Fibroblast of the aortic adventitia (primary cell): ENCODE measurements around the gene PTGIS. TPM values are rescaled to one million over a fixed set of nuclear protein-coding genes. Genes with fewer than 3 reads are reported as not detected.
"Not testable (repeated sequence)": the region's sequence is repeated elsewhere in the genome, so short reads cannot be mapped to it uniquely, and the experiment has no call there.

Experiments
- DNase-seq: peaks from one replicate; pipeline ENCODE4 v3.0.0-alpha.2; 2010; ENCODE audit warnings: low read depth
- H3K4me3 ChIP-seq: 2 replicates; pipeline ENCODE4 v1.5.1; 2011; ENCODE audit warnings: low read depth, mild to moderate bottlenecking, control low read depth, low read length, moderate library complexity
- total RNA-seq: library from RNA; depleted of rRNA; stranded (reverse); fragments of >200 nt; gene quantifications from 2 replicates; pipeline ENCODE4 v1.2.3, GENCODE V29; 2012; ENCODE audit warnings: low replicate concordance
- TF ChIP-seq, protein P1 (sequence below): IDR thresholded peaks from 2 replicates; pipeline ENCODE4 v1.5.1; 2011; ENCODE audit warnings: mild to moderate bottlenecking, low read length, control low read depth, inconsistent platforms; ENCODE audit not compliant: insufficient read depth

PTGIS gene
- total RNA-seq, 1 donor, result 1,011 TPM

DNA sequence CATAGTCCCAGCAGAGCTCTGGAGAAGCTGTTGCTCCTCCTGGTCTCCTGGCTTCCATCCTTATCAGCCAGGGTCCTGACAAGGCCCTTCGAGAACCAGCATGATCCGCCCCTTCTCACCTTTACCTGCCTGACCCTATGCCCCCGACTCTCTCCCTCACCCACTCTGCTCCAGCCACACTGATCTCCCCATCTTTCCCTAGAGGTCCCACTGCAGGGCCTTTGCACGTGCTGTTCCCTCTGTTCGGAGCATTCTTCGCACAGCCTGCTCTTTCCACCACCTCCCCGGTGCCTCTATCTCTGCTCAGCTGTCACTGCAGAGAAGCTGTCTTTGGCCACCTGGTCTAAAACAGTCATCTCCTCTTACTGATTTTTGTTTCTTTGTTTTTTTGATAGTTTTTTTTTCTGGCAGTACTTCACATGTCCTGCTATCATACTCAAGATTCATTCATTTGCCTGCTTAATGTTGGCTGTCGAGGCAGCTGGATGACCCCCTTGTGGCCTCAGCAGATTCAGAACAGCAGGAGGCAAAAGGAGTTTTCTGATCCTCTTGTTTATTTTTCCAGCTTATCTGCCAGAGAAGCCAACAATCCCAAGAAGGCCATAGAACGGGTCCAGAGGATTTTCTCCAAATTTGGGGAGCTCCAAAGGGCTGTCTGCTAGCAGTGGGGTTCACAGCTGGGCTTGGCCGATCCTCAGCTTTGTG, 1.6 kb upstream of the PTGIS start:
- TF ChIP-seq, protein P1, sequence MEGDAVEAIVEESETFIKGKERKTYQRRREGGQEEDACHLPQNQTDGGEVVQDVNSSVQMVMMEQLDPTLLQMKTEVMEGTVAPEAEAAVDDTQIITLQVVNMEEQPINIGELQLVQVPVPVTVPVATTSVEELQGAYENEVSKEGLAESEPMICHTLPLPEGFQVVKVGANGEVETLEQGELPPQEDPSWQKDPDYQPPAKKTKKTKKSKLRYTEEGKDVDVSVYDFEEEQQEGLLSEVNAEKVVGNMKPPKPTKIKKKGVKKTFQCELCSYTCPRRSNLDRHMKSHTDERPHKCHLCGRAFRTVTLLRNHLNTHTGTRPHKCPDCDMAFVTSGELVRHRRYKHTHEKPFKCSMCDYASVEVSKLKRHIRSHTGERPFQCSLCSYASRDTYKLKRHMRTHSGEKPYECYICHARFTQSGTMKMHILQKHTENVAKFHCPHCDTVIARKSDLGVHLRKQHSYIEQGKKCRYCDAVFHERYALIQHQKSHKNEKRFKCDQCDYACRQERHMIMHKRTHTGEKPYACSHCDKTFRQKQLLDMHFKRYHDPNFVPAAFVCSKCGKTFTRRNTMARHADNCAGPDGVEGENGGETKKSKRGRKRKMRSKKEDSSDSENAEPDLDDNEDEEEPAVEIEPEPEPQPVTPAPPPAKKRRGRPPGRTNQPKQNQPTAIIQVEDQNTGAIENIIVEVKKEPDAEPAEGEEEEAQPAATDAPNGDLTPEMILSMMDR, result peak; percentile 24
- H3K4me3 ChIP-seq, result no peak overlapping the region
- peak; percentile 94 for DNase-seq

DNA sequence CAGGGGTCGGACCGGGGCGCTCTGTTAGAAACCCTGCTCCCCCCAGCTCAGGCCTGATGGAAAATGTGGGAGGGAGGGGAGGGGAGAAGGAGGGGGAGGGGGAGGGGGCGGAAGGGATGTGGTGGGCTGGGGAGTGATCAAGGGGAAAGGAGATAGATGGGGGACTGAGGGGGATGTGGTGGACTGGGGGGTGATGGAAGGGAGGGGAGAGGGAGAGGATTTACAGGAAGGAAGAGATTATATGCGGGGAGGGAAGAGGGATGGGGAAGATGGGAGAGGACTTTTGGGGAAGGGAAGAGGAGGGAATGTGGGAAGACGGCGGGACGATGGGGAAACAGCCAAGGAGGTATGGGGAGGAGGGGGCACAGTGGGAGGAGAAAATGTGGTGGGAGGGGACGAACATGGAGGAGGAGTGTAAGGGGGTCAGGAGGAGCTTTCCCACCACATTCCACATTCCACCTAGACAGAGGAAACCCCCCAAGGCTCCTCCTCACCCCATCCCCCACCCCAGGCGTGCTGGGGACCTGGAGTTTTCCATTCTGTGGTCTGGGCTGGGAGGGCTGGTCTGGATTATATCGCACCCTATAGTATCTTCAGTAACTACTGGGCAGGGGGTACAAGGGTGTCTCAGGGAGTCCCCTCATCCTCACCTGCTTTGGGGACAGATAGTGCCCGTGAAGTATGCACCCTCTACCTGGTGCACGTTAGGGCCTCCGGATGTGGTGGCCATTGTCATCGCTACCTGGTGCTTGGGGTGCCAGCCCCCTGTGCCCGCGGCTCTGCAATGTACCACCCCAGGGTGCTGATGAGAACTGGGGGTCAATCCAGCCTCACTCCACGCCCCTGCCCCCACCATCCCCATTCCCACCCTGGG, 578 bp upstream of the PTGIS start:
- H3K4me3 ChIP-seq, result peak overlapping the region; percentile 13
- TF ChIP-seq, protein P1, result no peak
- peak; percentile 97 for DNase-seq

DNA sequence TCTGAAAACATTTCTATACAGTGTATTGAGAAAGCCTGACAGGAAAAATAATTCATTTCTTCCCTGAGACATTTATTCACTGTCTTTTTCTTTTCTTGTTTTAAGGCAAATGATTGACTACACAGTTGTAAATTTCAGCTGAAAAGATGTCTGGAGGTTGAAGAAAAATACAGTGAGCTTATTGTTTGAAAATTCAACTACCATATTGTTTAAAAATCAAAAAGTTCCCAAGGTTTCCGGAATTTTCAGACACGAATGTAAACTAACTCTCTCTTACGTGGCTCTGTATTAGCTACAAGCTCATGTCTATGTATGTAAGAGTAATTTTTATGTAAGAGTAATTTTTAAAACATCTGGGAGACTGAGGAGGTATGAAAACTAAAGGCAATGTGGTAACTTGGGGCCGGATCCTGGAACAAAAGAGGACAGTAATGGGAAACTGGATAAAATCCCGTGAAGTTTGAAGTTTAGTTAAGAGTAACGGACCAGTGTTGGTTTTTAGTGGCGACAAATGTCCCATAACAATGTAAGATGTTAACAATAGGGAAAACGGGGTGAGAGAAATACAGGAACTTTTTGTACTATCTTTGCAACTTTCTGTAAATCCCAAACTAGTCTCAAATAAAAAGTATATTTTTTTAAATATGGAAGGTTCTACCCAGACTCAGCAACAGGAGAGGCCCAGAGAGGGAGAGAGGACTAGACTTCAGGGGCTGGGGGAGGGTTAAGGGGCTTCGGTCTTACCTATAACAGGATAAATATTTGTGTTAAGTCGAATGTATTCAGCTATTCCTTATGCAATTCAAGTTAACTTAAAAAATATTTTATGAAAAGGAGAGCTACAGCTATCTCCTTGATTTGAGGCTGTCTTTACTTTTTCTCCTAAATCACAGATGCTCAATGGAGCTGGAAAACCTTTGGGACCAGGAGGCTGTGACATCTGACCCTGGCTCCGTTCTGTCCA, 1.3 kb downstream of the PTGIS start:
- peak overlapping the region; percentile 95 for H3K4me3 ChIP-seq
- no peak for DNase-seq
- TF ChIP-seq, protein P1, result no peak

DNA sequence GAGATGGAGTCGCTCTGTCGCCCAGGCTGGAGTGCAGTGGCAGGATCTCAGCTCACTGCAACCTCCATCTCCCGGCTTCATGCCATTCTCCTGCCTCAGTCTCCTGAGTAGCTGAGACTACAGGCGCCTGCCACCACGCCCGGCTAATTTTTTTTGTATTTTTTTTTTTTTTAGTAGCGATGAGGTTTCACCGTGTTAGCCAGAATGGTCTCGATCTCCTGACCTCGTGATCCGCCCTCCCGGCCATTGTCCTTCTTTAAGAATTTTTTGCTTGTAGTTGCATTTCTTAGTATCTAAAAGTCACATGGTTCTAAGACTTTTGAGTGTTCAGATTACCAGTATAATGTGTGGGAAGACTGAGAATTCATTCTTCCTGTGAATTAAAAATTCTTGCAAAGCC, 2.9 kb downstream of the PTGIS start:
- peak overlapping the region; percentile 71 for H3K4me3 ChIP-seq

DNA sequence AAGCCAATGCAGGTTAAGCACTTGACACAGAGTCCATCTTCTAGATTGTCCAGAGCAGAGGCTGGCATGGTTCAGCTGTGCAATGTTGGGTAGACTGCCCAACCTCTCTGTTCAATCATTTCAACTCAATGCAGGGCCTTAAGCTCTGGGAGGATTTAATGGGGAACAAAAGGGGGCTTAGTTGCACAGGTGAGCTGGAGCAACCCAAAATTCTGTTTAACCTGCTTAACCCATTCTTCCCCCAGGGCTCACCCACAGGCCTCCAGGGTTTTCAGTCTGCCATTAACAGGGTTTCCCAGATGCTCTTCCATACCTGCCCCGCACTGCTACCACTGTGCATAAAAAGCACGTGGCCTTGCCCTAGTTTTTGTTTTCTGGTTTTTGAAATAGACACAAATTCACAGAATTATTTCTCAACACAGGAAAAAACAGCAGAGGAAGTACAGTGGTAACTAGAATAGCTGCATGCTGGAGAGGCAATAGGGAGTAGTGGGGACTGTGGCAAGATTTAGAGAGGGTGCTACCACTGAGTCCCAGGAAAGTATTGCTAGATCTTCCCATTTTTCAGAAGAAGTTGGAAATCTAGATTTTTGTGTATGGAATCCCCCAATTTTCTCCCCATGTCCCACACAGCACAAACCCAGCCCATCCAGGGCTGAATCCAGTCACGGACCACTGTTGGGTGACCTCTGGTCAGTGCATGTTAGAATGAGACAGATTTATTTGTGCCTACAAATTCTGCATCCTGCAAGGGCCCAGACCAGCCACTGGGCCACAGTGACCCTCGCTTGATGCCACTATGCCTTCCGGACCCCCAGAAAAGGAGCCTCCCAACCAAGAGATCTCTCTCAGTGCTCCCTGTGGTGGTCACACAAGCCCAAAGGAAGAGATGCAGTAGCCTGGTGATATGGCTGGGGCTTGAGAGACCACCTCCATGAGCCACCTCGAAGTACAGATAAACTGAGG, 4.6 kb downstream of the PTGIS start:
- H3K4me3 ChIP-seq, result peak overlapping the region; percentile 35
- peak; percentile 53 for DNase-seq
- TF ChIP-seq, protein P1, result no peak

More for the DNA sequence above, 2.9 kb downstream of the PTGIS start:
- DNase-seq, result not testable (repeated sequence)

DNA sequence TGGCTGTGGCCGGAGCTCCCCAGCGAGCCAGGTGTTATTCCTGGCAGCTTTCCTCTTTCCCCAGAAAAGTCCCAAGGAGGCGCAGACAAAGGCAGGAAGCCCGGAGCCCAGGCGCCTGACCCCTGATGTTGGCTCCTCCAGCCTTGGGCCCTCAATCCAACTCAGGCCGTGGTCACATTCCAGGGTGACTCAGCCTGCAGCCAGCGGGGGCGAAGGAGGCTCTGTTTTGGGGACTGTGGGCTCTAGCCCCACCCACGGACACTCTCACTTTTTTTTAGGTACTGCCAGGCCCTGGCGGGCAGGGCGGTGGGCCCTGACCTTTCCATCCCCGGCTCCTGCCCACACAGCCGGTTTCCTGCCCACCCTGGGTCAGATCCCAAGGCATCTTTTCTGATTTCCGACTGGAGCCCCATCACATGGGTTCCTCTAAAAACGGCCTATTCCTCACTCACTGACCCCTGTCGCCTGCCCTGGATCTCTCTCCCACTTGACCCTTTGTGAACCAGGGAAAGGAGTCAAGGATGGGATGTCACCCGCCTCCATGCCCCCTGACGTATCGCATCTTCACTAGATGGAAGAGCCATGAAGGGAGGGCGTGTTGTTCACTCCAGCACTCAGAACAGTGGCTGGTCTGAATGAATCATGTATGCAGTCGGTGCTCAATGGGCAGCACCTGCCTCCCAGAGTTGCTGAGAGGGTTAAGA, 5.5 kb downstream of the PTGIS start:
- H3K4me3 ChIP-seq, result peak overlapping the region; percentile 44
- DNase-seq, result peak; percentile 97
- TF ChIP-seq, protein P1, result no peak
